NCI-H2227 (cell line): ENCODE measurements around the gene ZIC3.

Source experiments
- DNase-seq: peaks from one replicate; lab custom pipeline; 2025; ENCODE audit not compliant: unreplicated experiment; lab: John Stamatoyannopoulos, UW

ZIC3 gene

GRCh38 chrX:137573324-137574101 lies 7.6 kb downstream of the ZIC3 start:
- no peak for DNase-seq

GRCh38 chrX:137574102-137574783 lies 8.3 kb downstream of the ZIC3 start:
- no peak for DNase-seq

GRCh38 chrX:137574784-137575293 lies 8.9 kb downstream of the ZIC3 start:
- no peak for DNase-seq

- DNase-seq: no peak
These were observed 9.8 kb downstream of the ZIC3 start for GRCh38 chrX:137575596-137576255.

DNA sequence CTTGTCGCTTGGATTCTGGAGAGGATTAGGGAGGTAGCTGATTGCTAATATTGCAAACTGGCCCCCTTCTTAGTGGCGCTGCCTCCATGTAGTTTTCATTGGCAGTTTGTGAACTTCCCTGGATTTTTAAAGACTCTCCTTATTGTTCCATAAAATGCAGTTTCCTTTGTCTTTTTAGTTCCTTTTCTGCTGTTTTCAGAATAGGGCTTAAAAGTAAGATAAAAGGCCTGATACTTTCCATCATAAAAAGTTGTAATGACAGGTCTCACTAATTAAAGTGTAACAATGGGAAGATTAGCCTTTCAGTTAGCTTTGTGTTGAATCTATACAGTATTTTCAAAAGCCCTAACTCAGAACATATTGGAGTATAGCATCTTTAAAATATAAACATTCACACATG lies 21.2 kb downstream of the ZIC3 start:
- DNase-seq: no peak

DNA sequence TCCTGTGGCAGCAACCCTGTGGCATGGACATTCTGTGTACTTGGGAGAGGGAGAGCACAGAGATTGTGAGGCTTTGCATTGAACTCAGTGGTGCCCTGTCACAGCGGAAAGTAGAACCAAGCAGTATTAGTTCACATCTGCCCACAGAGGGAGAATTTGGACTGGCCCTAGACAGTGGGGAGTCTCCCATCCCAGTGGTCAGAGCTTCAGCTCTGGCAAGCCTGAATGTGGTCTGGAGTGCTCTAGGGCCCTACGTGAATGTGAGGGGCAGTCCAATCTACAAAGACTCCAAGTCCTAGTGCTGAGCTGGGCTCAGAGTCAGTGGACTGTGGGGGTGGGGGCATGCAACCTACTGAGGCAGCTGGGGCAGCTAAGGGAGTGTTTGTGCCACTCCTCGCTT lies 34.8 kb downstream of the ZIC3 start:
- no peak for DNase-seq
